T-cell (primary cell): ENCODE results near the gene OVAAL. TPM values are rescaled to one million over a fixed set of nuclear protein-coding genes. Genes with fewer than 3 reads are reported as not detected.

Experiments used
- ATAC-seq, 4 experiments: fragments of 200-7000 bp in 3 of 4; fragments of 150-1000 bp in 1 of 4; cut with Tn5 transposase; replicated peaks in 1 of 4; 1 replicate in 3 of 4; 2 replicates in 1 of 4; pipeline ENCODE4 v1.10.0; 2021; ENCODE audit warnings: moderate library complexity in 3 of 4, mild to moderate bottlenecking in 2 of 4, moderate number of reproducible peaks in 1 of 4
- CTCF ChIA-PET, 2 donors: fragments of 300-600 bp; sonication (Branson Sonifier 250); formaldehyde crosslinking; loops; one replicate each; lab custom pipeline; 2022; ENCODE audit warnings: antibody characterized with exemption in 2 of 2; lab: Charles Lee
- POLR2A ChIA-PET, 2 donors: fragments of 300-600 bp; sonication (Branson Sonifier 250); formaldehyde crosslinking; loops; one replicate each; lab custom pipeline; 2022; ENCODE audit warnings: antibody characterized with exemption in 2 of 2; lab: Charles Lee
- DNase-seq, 35 experiments: peaks; one replicate each; pipeline versions ENCODE4 v3.0.0 to v3.0.0-alpha.2; 2013 to 2023
- H3K27ac ChIP-seq: one replicate; pipeline ENCODE4 v1.5.1; 2013; ENCODE audit warnings: low read length
- H3K27me3 ChIP-seq, 2 experiments: replicated peaks in 1 of 2; 1 replicate in 1 of 2; 2 replicates in 1 of 2; pipeline versions ENCODE4 v1.6.1 to v1.7.0; 2013; ENCODE audit warnings: low read length in 1 of 2, mixed read lengths in 1 of 2; ENCODE audit not compliant: control insufficient read depth in 2 of 2, insufficient read depth in 2 of 2; ENCODE audit errors: extremely low read depth in 1 of 2
- H3K36me3 ChIP-seq, 2 donors: 1 replicate in 1 of 2; 2 replicates in 1 of 2; pipeline versions ENCODE4 v1.6.1 to v1.7.0; 2013; ENCODE audit warnings: low read length in 1 of 2; ENCODE audit not compliant: control insufficient read depth in 2 of 2, insufficient read depth in 1 of 2; ENCODE audit errors: extremely low read depth in 1 of 2
- H3K4me1 ChIP-seq, 2 experiments: 1 replicate in 1 of 2; 2 replicates in 1 of 2; pipeline versions ENCODE4 v1.6.1 to v1.7.0; 2013; ENCODE audit warnings: low read length in 2 of 2, mixed read lengths in 1 of 2; ENCODE audit not compliant: insufficient read depth in 2 of 2, control insufficient read depth in 1 of 2; ENCODE audit errors: extremely low read depth in 1 of 2
- H3K4me3 ChIP-seq, 2 donors: 1 replicate in 1 of 2; 2 replicates in 1 of 2; pipeline versions ENCODE4 v1.5.1 to v1.7.0; 2013; ENCODE audit warnings: mild to moderate bottlenecking in 2 of 2, low read length in 1 of 2, moderate library complexity in 1 of 2; ENCODE audit not compliant: control insufficient read depth in 1 of 2; ENCODE audit errors: extremely low read depth in 1 of 2
- H3K9me3 ChIP-seq: 2 replicates; pipeline ENCODE4 v1.7.0; 2013
- H3K27ac Mint-ChIP-seq, 2 donors: one replicate each; pipeline ENCODE4 v1.8.0; 2020 to 2021; ENCODE audit warnings: mild to moderate bottlenecking in 2 of 2, mixed read lengths in 2 of 2
- H3K27me3 Mint-ChIP-seq, 2 donors: one replicate each; pipeline ENCODE4 v1.8.0; 2021 to 2022; ENCODE audit warnings: mixed read lengths in 2 of 2
- H3K36me3 Mint-ChIP-seq: one replicate; pipeline ENCODE4 v1.8.0; 2021; ENCODE audit warnings: mixed read lengths
- H3K4me1 Mint-ChIP-seq, 3 donors: one replicate each; pipeline ENCODE4 v1.8.0; 2020 to 2022; ENCODE audit warnings: mixed read lengths in 3 of 3, mild to moderate bottlenecking in 1 of 3
- H3K4me3 Mint-ChIP-seq, 3 donors: one replicate each; pipeline ENCODE4 v1.8.0; 2020 to 2022; ENCODE audit warnings: mild to moderate bottlenecking in 3 of 3, mixed read lengths in 3 of 3, moderate library complexity in 3 of 3
- H3K9me3 Mint-ChIP-seq, 3 donors: one replicate each; pipeline ENCODE4 v1.8.0; 2020 to 2022; ENCODE audit warnings: mixed read lengths in 3 of 3
- WGBS: methylation state at CpG from one replicate; pipeline ENCODE4 v1.1.5; 2013; ENCODE audit warnings: missing lambda C conversion rate; ENCODE audit not compliant: insufficient coverage; 5-methylcytosine and 5-hydroxymethylcytosine counted together
- total RNA-seq, 35 experiments: library from RNA in 6 of 35; stranded (reverse) in 6 of 35; fragments of 120-200 nt in 1 of 35; gene quantifications; one replicate each; pipeline versions ENCODE4 v1.2.1 to v1.2.4 and lab custom pipeline; 2013 to 2026

The OVAAL gene
- total RNA-seq, 5 donors from 2014 or later (not counting 1 experiment from before 2014, with no cell fraction given) = not detected

- ChIA-PET CTCF (no interaction called here), POLR2A (no interaction called here)
- no peaks in the 10 kb centered on the region for H3K36me3 ChIP-seq
- DNase-seq = no peak
- H3K27me3 ChIP-seq = peaks cover 0 to 3% of the 10 kb centered on the region in 2 experiments
- H3K4me1 ChIP-seq = no peaks in the 10 kb centered on the region
- no peak overlapping the region for H3K27ac ChIP-seq
- H3K9me3 ChIP-seq = no peaks in the 10 kb centered on the region
- H3K4me3 ChIP-seq = no peak overlapping the region
- Mint-ChIP-seq H3K4me1 (peaks cover 0 to 3% (median 0%) of the 10 kb centered on the region in 3 donors), H3K4me3 (no peak overlapping the region), H3K27me3 (peaks cover 15 to 16% of the 10 kb centered on the region in 2 donors), H3K9me3 (no peaks in the 10 kb centered on the region), H3K36me3 (no peaks in the 10 kb centered on the region), H3K27ac (no peak overlapping the region)
- WGBS = 69% methylated on average over 2 of the region's 5 CpGs
- ATAC-seq = no peak
These were observed 12.5 kb downstream of the OVAAL start for GRCh38 chr1:180571060-180571831.

GRCh38 chr1:180571832-180572636 lies 13.3 kb downstream of the OVAAL start:
- Histone ChIP-seq H3K27me3 (peaks cover 0 to 3% of the 10 kb centered on the region in 2 experiments), H3K36me3 (no peaks in the 10 kb centered on the region), H3K9me3 (no peaks in the 10 kb centered on the region), H3K4me3 (no peak overlapping the region), H3K27ac (no peak overlapping the region), H3K4me1 (no peaks in the 10 kb centered on the region)
- H3K27me3 Mint-ChIP-seq = peaks cover 15 to 16% of the 10 kb centered on the region in 2 donors
- ChIA-PET POLR2A (no interaction called here), CTCF (no interaction called here)
- DNase-seq (no peak), ATAC-seq (no peak)
- no peaks in the 10 kb centered on the region for H3K9me3 Mint-ChIP-seq
- H3K27ac Mint-ChIP-seq = no peak overlapping the region
- no peak overlapping the region for H3K4me3 Mint-ChIP-seq
- peaks cover 0 to 3% (median 0%) of the 10 kb centered on the region in 3 donors for H3K4me1 Mint-ChIP-seq
- WGBS = 54% methylated on average over 6 of the region's 10 CpGs
- H3K36me3 Mint-ChIP-seq = no peaks in the 10 kb centered on the region

- POLR2A ChIA-PET = no interaction called here
- H3K27ac ChIP-seq = no peak overlapping the region
- Mint-ChIP-seq H3K27ac (no peak overlapping the region), H3K27me3 (peaks cover 10 to 12% of the 10 kb centered on the region in 2 donors), H3K36me3 (no peaks in the 10 kb centered on the region), H3K9me3 (no peaks in the 10 kb centered on the region), H3K4me3 (no peak overlapping the region), H3K4me1 (peaks cover 0 to 3% (median 0%) of the 10 kb centered on the region in 3 donors)
- no peaks in the 10 kb centered on the region for H3K4me1 ChIP-seq
- H3K9me3 ChIP-seq = no peaks in the 10 kb centered on the region
- DNase-seq = no peak
- peaks cover 0 to 3% of the 10 kb centered on the region in 2 experiments for H3K27me3 ChIP-seq
- no peak overlapping the region for H3K4me3 ChIP-seq
- ATAC-seq = no peak
- no peaks in the 10 kb centered on the region for H3K36me3 ChIP-seq
- no CpG with 5 or more reads among the region's 4 CpGs for WGBS
- CTCF ChIA-PET = no interaction called here
These were observed 14.0 kb downstream of the OVAAL start for GRCh38 chr1:180572760-180573159.

GRCh38 chr1:180574031-180574713 lies 15.4 kb downstream of the OVAAL start:
- Mint-ChIP-seq H3K4me3 (no peak overlapping the region), H3K27ac (no peak overlapping the region), H3K36me3 (no peaks in the 10 kb centered on the region), H3K9me3 (no peaks in the 10 kb centered on the region), H3K4me1 (peaks cover 0 to 3% (median 0%) of the 10 kb centered on the region in 3 donors), H3K27me3 (peaks cover 9 to 11% of the 10 kb centered on the region in 2 donors)
- H3K36me3 ChIP-seq = no peaks in the 10 kb centered on the region
- H3K27ac ChIP-seq = no peak overlapping the region
- H3K9me3 ChIP-seq = no peaks in the 10 kb centered on the region
- CTCF ChIA-PET = no interaction called here
- H3K4me1 ChIP-seq = no peaks in the 10 kb centered on the region
- H3K27me3 ChIP-seq = peaks cover 0 to 3% of the 10 kb centered on the region in 2 experiments
- H3K4me3 ChIP-seq = no peak overlapping the region
- 71% methylated on average over 1 of the region's 4 CpGs for WGBS
- no peak for ATAC-seq
- DNase-seq = no peak
- POLR2A ChIA-PET = no interaction called here

GRCh38 chr1:180577361-180577760 lies 18.6 kb downstream of the OVAAL start:
- Histone ChIP-seq H3K27me3 (no peaks in the 10 kb centered on the region), H3K27ac (no peak overlapping the region), H3K36me3 (no peaks in the 10 kb centered on the region), H3K9me3 (no peaks in the 10 kb centered on the region), H3K4me1 (no peaks in the 10 kb centered on the region), H3K4me3 (no peak overlapping the region)
- peaks cover 4 to 7% of the 10 kb centered on the region in 2 donors for H3K27me3 Mint-ChIP-seq
- ATAC-seq (no peak), DNase-seq (no peak)
- no peak overlapping the region for H3K4me3 Mint-ChIP-seq
- ChIA-PET CTCF (no interaction called here), POLR2A (no interaction called here)
- WGBS = 75% methylated on average over 2 of the region's 3 CpGs
- no peak overlapping the region for H3K27ac Mint-ChIP-seq
- no peaks in the 10 kb centered on the region for H3K36me3 Mint-ChIP-seq
- no peaks in the 10 kb centered on the region for H3K9me3 Mint-ChIP-seq
- H3K4me1 Mint-ChIP-seq = peaks cover 0 to under 1% (median 0%) of the 10 kb centered on the region in 3 donors

GRCh38 chr1:180579961-180580611 lies 21.3 kb downstream of the OVAAL start:
- Mint-ChIP-seq H3K27ac (peak overlapping the region in 1 of 2 donors; percentile 21), H3K36me3 (no peaks in the 10 kb centered on the region), H3K4me3 (no peak overlapping the region), H3K27me3 (peaks cover 0 to 6% of the 10 kb centered on the region in 2 donors), H3K9me3 (no peaks in the 10 kb centered on the region), H3K4me1 (peaks cover 2 to 3% (median 2%) of the 10 kb centered on the region in 3 donors)
- Histone ChIP-seq H3K27me3 (no peaks in the 10 kb centered on the region), H3K9me3 (no peaks in the 10 kb centered on the region), H3K27ac (no peak overlapping the region), H3K4me1 (no peaks in the 10 kb centered on the region), H3K36me3 (no peaks in the 10 kb centered on the region), H3K4me3 (no peak overlapping the region)
- no peak for ATAC-seq
- DNase-seq = no peak
- 83% methylated on average over 2 of the region's 6 CpGs for WGBS
- ChIA-PET CTCF (no interaction called here), POLR2A (interaction anchor here in 1 of 2 donors (0.6 to 0.7 kb wide), 3 partner anchors 14 to 820 kb away, joined by 3 to 7 read pairs (median 3); no protein-coding TSS in a partner anchor)
